ENCODE results near the gene S100A12.

DNA sequence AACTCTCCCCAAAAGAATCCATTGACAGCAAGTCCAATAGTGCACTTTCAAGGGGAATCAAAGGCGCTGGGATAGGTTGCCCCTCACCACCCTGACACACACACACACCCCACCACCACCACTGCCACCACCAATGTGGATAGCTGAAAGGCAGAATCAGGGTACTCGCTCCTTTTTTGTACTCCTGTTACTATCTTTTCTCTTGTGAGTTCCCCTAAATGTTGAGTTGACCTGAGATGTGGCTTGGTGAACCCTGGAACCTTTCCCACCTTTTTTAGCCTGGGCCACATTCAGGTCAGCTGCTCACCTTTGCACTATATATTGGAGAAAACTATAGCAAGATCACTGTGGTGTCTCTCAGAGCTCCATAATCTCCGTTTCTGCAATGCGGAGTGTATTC lies 11.6 kb upstream of the S100A12 start:
- TF ChIP-seq, protein P1, sequence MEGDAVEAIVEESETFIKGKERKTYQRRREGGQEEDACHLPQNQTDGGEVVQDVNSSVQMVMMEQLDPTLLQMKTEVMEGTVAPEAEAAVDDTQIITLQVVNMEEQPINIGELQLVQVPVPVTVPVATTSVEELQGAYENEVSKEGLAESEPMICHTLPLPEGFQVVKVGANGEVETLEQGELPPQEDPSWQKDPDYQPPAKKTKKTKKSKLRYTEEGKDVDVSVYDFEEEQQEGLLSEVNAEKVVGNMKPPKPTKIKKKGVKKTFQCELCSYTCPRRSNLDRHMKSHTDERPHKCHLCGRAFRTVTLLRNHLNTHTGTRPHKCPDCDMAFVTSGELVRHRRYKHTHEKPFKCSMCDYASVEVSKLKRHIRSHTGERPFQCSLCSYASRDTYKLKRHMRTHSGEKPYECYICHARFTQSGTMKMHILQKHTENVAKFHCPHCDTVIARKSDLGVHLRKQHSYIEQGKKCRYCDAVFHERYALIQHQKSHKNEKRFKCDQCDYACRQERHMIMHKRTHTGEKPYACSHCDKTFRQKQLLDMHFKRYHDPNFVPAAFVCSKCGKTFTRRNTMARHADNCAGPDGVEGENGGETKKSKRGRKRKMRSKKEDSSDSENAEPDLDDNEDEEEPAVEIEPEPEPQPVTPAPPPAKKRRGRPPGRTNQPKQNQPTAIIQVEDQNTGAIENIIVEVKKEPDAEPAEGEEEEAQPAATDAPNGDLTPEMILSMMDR (IDR thresholded peaks at IDR 0.05; ENCODE audit: insufficient read depth, low read length, poor library complexity, severe bottlenecking) = no peak
- TF ChIP-seq EZH2phosphoT487 (conservative IDR thresholded peaks at IDR 0.05; ENCODE audit: low read length) = no peak

Data from SU-DHL-6 (cell line).